ENCODE results near the gene RAB24.
A peak's percentile ranks its signal among the peaks of the same experiment; 100 is the strongest.
"Not testable (repeated sequence)": the region's sequence is repeated elsewhere in the genome, so short reads cannot be mapped to it uniquely, and the experiment has no call there.

The RAB24 gene

GRCh38 chr5:177310757-177311391 is 7.4 kb upstream of the RAB24 start:
- no peak for DNase-seq

- no peak for DNase-seq
Measured at GRCh38 chr5:177310332-177310731, 6.8 kb upstream of the RAB24 start.

- peak; percentile 66 to 69 for DNase-seq
Measured at GRCh38 chr5:177309351-177310191, 6.1 kb upstream of the RAB24 start.

- DNase-seq: no peak
Measured at GRCh38 chr5:177308740-177309139, 5.2 kb upstream of the RAB24 start.

- no peak for DNase-seq
Measured at GRCh38 chr5:177307544-177308363, 4.2 kb upstream of the RAB24 start.

GRCh38 chr5:177306674-177307543 is 3.4 kb upstream of the RAB24 start:
- no peak for DNase-seq

- DNase-seq: not testable (repeated sequence)
Measured at GRCh38 chr5:177306103-177306640, 2.7 kb upstream of the RAB24 start.

- DNase-seq: peak in 1 of 2 experiments; percentile 27
Measured at GRCh38 chr5:177304392-177305119, 1.0 kb upstream of the RAB24 start.

- DNase-seq: no peak
Measured at GRCh38 chr5:177303925-177304391, 439 bp upstream of the RAB24 start.

GRCh38 chr5:177302354-177303110 is 987 bp downstream of the RAB24 start:
- no peak for DNase-seq

GRCh38 chr5:177301503-177302165 is 1.9 kb downstream of the RAB24 start:
- DNase-seq: no peak

GRCh38 chr5:177300951-177301350 is 2.6 kb downstream of the RAB24 start:
- DNase-seq: no peak

GRCh38 chr5:177300236-177300880 is 3.2 kb downstream of the RAB24 start:
- peak; percentile 44 to 50 for DNase-seq

- DNase-seq: no peak
Measured at GRCh38 chr5:177299697-177300096, 3.8 kb downstream of the RAB24 start.

- DNase-seq: no peak
Measured at GRCh38 chr5:177297922-177298321, 5.6 kb downstream of the RAB24 start.

- no peak for DNase-seq
Measured at GRCh38 chr5:177296581-177296980, 6.9 kb downstream of the RAB24 start.

- no peak for DNase-seq
Measured at GRCh38 chr5:177295924-177296323, 7.6 kb downstream of the RAB24 start.

GRCh38 chr5:177294632-177295031 is 8.9 kb downstream of the RAB24 start:
- DNase-seq: no peak

- no peak for DNase-seq
Measured at GRCh38 chr5:177293819-177294581, 9.5 kb downstream of the RAB24 start.

Measured in activated CD4-positive, alpha-beta T cell treated with anti-CD3 and anti-CD28 coated beads, Interleukin-2, amount 50 U/mL, for 4 hours (primary cell).